SK-N-SH treated with all-trans-retinoic acid at 6 μM for 48 hours (cell line): ENCODE measurements around the gene CLCF1.

ENCODE experiments used
- ARNTL ChIP-seq: fragments of 450-650 bp; formaldehyde crosslinking; IDR thresholded peaks from 2 replicates; pipeline ENCODE4 v1.5.0; 2020; ENCODE audit warnings: low read depth, mild to moderate bottlenecking, moderate library complexity, borderline replicate concordance
- CREB5 ChIP-seq: fragments of 250-450 bp; sonication (Bioruptor Pico); IDR thresholded peaks from 2 replicates; pipeline ENCODE4 v1.5.1; 2020; ENCODE audit warnings: low read depth, mild to moderate bottlenecking, moderate library complexity
- ESRRG ChIP-seq: fragments of 250-450 bp; sonication (Bioruptor Pico); IDR thresholded peaks from 2 replicates; pipeline ENCODE4 v1.6.1; 2021; ENCODE audit warnings: mild to moderate bottlenecking
- GLIS3 ChIP-seq: fragments of 250-450 bp; sonication (Bioruptor Pico); IDR thresholded peaks from 2 replicates; pipeline ENCODE4 v1.5.0; 2020; ENCODE audit warnings: mild to moderate bottlenecking, moderate library complexity
- PATZ1 ChIP-seq: fragments of 250-450 bp; sonication (Bioruptor Pico); IDR thresholded peaks from 2 replicates; pipeline ENCODE4 v1.8.0; 2020; ENCODE audit warnings: mild to moderate bottlenecking, moderate library complexity, borderline replicate concordance
- RARB ChIP-seq: fragments of 250-450 bp; sonication (Bioruptor Pico); IDR thresholded peaks from 2 replicates; pipeline ENCODE4 v1.8.0; 2021; ENCODE audit warnings: mild to moderate bottlenecking, moderate library complexity

- TF ChIP-seq PATZ1 (no peak), CREB5 (no peak), GLIS3 (CRISPR knock-in tag) (no peak), ESRRG (CRISPR knock-in tag) (no peak), ARNTL (CRISPR knock-in tag) (no peak), RARB (CRISPR knock-in tag) (no peak)
Measured at GRCh38 chr11:67314218-67314617, 59.2 kb downstream of the CLCF1 start.
